A673 (cell line): ENCODE results near the gene APBA1.

ENCODE experiments used
- EZH2 ChIP-seq: fragments of 200-600 bp; sonication (generic); IDR thresholded peaks from 2 replicates; pipeline ENCODE4 v1.6.1; 2017; ENCODE audit warnings: borderline replicate concordance, low read depth, mild to moderate bottlenecking, mixed read lengths, antibody characterized with exemption, low read length; ENCODE audit not compliant: poor library complexity, severe bottlenecking
- TF ChIP-seq, protein P1 (sequence below): fragments of 300-800, 200-600 bp; sonication (generic); conservative IDR thresholded peaks from 2 replicates; pipeline ENCODE4 v1.5.1; 2017; ENCODE audit warnings: low read depth, mild to moderate bottlenecking, antibody characterized with exemption, low read length, moderate library complexity, mixed read lengths

GRCh38 chr9:69468380-69468779, 203.8 kb downstream of the APBA1 start:
- TF ChIP-seq, protein P1, sequence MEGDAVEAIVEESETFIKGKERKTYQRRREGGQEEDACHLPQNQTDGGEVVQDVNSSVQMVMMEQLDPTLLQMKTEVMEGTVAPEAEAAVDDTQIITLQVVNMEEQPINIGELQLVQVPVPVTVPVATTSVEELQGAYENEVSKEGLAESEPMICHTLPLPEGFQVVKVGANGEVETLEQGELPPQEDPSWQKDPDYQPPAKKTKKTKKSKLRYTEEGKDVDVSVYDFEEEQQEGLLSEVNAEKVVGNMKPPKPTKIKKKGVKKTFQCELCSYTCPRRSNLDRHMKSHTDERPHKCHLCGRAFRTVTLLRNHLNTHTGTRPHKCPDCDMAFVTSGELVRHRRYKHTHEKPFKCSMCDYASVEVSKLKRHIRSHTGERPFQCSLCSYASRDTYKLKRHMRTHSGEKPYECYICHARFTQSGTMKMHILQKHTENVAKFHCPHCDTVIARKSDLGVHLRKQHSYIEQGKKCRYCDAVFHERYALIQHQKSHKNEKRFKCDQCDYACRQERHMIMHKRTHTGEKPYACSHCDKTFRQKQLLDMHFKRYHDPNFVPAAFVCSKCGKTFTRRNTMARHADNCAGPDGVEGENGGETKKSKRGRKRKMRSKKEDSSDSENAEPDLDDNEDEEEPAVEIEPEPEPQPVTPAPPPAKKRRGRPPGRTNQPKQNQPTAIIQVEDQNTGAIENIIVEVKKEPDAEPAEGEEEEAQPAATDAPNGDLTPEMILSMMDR = no peak
- no peak for TF ChIP-seq EZH2
